ENCODE data around the gene ACACB. TPM values are rescaled to one million over a fixed set of nuclear protein-coding genes. Genes with fewer than 3 reads are reported as not detected.

The ACACB gene
- total RNA-seq, 1 donor from 2014 or later, result 4.4 TPM

DNA sequence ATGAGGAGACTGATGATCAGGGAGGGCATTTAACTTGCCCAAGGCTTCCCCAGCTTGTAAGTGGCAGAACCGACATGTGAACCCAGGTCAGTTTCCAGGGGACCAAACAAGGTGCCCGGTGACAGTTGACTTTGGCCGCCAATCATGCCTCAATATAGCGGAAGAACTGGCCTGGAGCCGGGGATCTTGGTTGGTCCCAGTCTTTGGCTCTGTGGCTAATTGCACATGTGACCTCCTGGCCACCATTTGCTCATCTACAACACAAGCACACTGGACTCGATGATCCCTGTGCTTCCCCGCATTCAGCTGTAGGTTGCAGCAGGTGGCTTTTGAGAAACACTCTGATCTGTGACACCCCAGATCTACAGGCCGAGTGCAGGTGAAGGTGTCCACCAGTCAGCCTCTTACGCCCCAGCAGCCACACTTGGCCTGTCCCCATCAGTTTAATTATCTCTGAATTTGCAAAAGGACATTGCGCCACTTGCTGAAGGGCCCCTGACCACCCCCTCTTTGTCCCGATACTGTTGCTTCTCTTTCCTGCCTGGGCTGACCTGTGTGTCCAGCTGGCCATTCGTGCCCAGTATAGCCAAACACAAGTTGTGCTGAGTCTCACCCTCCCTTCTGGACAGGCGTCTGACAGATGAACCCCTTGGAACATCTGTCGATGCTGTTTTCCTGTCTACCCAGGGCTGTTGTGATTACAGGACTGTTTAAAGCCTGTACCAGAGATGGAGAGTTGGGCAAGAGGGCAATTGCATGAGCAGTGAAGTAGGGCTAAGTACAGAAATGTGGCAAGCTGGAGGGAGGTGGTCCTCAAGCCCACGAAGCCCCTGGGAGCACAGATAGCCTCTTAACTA is 14.1 kb downstream of the ACACB start:
- no peaks in the 10 kb centered on the region for H3K36me3 Mint-ChIP-seq (ENCODE audit: unreplicated experiment)
- TF ChIP-seq, protein P1, sequence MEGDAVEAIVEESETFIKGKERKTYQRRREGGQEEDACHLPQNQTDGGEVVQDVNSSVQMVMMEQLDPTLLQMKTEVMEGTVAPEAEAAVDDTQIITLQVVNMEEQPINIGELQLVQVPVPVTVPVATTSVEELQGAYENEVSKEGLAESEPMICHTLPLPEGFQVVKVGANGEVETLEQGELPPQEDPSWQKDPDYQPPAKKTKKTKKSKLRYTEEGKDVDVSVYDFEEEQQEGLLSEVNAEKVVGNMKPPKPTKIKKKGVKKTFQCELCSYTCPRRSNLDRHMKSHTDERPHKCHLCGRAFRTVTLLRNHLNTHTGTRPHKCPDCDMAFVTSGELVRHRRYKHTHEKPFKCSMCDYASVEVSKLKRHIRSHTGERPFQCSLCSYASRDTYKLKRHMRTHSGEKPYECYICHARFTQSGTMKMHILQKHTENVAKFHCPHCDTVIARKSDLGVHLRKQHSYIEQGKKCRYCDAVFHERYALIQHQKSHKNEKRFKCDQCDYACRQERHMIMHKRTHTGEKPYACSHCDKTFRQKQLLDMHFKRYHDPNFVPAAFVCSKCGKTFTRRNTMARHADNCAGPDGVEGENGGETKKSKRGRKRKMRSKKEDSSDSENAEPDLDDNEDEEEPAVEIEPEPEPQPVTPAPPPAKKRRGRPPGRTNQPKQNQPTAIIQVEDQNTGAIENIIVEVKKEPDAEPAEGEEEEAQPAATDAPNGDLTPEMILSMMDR (IDR thresholded peaks at IDR 0.05), result no peak
- H3K27me3 Mint-ChIP-seq (ENCODE audit: unreplicated experiment), result peaks cover 27% of the 10 kb centered on the region
- H3K27ac Mint-ChIP-seq (ENCODE audit: unreplicated experiment), result no peak overlapping the region
- no peak for DNase-seq (ENCODE audit: extremely low spot score, unreplicated experiment)
- H3K4me3 Mint-ChIP-seq (ENCODE audit: unreplicated experiment), result no peak overlapping the region
- H3K4me1 Mint-ChIP-seq (ENCODE audit: unreplicated experiment), result peaks cover 2% of the 10 kb centered on the region
- H3K9me3 Mint-ChIP-seq (ENCODE audit: unreplicated experiment), result peaks cover 5% of the 10 kb centered on the region

DNA sequence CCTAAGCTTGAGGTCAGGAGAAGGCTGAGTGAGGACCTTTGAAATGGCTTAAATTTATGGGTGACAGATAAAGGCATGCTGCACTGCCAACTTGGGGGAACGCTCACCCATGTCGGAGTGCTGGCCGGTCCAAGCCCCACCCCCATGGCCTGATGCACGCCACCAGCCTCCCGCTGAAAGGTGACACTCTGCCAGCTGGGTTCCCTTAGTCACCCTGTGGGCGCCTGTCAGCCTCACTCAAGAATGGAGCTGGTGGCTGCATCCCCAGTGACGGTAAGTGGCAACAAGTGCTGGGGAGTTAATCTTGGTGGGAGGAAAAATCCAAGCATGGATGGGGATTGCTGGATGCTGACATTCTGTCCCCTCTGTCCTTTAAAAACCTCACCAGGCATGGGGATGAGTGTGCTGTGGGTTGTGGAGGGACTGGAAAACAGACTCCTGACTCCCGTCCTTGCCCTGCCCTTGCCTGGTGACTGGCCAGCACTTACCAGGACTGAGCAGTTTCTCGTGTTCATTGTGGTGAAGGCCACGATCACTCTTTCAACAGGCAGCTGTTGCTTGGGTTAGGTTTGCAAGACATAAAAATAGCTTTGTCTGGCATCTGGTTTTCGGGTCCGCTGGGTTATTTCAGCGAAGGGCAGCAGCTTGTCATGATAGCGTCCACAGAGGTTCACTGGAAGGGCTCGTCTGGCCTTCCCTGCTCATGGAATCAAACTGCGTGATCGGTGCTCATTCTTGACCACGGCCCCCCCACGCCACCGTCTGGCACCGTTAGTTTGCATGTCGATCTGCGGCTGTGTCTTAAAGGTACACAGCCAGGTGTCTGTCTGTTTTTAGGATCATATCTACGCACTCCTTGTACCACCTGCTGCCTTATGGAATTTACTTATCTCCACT is 15.0 kb downstream of the ACACB start:
- no peaks in the 10 kb centered on the region for H3K36me3 Mint-ChIP-seq (ENCODE audit: unreplicated experiment)
- DNase-seq (ENCODE audit: extremely low spot score, unreplicated experiment), result no peak
- H3K27me3 Mint-ChIP-seq (ENCODE audit: unreplicated experiment), result peaks cover 28% of the 10 kb centered on the region
- peaks cover 10% of the 10 kb centered on the region for H3K9me3 Mint-ChIP-seq (ENCODE audit: unreplicated experiment)
- no peak overlapping the region for H3K4me3 Mint-ChIP-seq (ENCODE audit: unreplicated experiment)
- H3K4me1 Mint-ChIP-seq (ENCODE audit: unreplicated experiment), result peaks cover 2% of the 10 kb centered on the region
- TF ChIP-seq, protein P1 (IDR thresholded peaks at IDR 0.05), result no peak
- H3K27ac Mint-ChIP-seq (ENCODE audit: unreplicated experiment), result no peak overlapping the region

DNA sequence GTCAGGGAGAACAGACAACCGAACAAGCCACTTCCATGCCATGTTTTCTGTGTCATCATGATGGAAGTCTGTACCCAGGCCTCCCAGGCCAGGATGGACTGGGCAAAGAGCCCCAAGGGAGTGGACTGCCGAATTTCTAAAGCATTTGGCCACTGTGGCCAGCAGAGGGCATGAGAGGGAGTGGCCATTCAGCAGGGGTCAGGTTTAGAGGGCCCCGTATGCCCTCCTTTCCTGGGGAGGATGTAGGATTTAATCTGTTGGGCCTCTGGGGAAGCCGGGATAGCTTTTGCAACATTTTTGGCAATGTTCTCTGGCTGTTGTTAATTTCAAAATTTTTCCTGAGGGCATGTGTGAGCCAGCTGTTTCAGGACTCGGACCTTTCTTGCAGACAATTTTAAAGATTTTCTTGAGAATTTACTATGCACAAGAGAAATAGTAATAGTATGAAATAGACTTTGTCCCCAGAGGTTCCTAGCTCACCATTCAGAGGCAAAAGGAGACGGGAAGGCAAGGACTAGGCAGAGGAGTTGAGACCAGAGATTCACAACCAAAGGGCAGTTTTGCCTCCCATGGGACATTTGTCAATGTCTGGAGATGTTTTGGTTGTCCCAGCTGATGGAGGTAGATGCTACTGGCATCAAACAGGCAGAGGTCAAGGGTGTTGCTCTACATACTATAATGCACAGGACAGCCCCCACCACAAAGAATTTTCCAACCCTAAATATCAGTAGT is 18.0 kb downstream of the ACACB start:
- no peak for DNase-seq (ENCODE audit: extremely low spot score, unreplicated experiment)
- Mint-ChIP-seq H3K27ac (ENCODE audit: unreplicated experiment) (no peak overlapping the region), H3K4me1 (ENCODE audit: unreplicated experiment) (peaks cover 2% of the 10 kb centered on the region), H3K36me3 (ENCODE audit: unreplicated experiment) (no peaks in the 10 kb centered on the region), H3K9me3 (ENCODE audit: unreplicated experiment) (peaks cover 16% of the 10 kb centered on the region), H3K4me3 (ENCODE audit: unreplicated experiment) (no peak overlapping the region), H3K27me3 (ENCODE audit: unreplicated experiment) (peaks cover 32% of the 10 kb centered on the region)
- TF ChIP-seq, protein P1 (IDR thresholded peaks at IDR 0.05), result peak; percentile 49

DNA sequence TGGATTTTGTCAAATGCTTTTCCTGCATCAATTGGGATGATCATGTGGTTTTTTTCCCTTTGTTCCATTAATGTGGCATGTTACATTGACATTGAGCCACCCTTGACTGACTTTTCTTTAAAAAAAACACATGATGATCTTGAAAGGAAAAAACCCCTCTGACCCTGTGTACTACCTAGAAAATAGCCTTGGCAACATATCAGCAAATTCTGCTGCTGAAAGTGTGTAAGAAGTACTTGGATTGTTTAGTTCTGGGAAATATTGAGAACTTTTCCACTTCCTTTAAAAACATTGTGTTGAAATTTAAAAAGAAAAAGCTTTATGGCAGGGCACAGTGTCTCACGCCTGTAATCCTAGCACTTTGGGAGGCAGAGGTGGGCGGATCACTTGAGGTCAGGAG is 20.7 kb downstream of the ACACB start:
- Mint-ChIP-seq H3K9me3 (ENCODE audit: unreplicated experiment) (peaks cover 16% of the 10 kb centered on the region), H3K27me3 (ENCODE audit: unreplicated experiment) (peaks cover 26% of the 10 kb centered on the region), H3K4me3 (ENCODE audit: unreplicated experiment) (no peak overlapping the region), H3K4me1 (ENCODE audit: unreplicated experiment) (peaks cover 2% of the 10 kb centered on the region), H3K36me3 (ENCODE audit: unreplicated experiment) (no peaks in the 10 kb centered on the region), H3K27ac (ENCODE audit: unreplicated experiment) (no peak overlapping the region)
- TF ChIP-seq, protein P1 (IDR thresholded peaks at IDR 0.05), result no peak
- no peak for DNase-seq (ENCODE audit: extremely low spot score, unreplicated experiment)
